Liver (tissue), 9 donors: ENCODE results near the gene FITM1. TPM values are rescaled to one million over a fixed set of nuclear protein-coding genes. Genes with fewer than 3 reads are reported as not detected.

Experiments used
- DNase-seq: peaks from one replicate; pipeline ENCODE4 v3.0.0-alpha.2; 2017; ENCODE audit warnings: low spot score
- H3K27ac ChIP-seq, 2 donors: one replicate each; pipeline ENCODE4 v1.7.0; 2013; ENCODE audit warnings: inconsistent platforms in 2 of 2, low read length in 2 of 2, control low read depth in 1 of 2, low read depth in 1 of 2, mild to moderate bottlenecking in 1 of 2
- H3K27me3 ChIP-seq, 4 donors: one replicate each; pipeline versions ENCODE4 v1.6.1 to v1.7.0; 2013; ENCODE audit warnings: low read length in 3 of 4, inconsistent platforms in 1 of 4, mild to moderate bottlenecking in 1 of 4, moderate library complexity in 1 of 4; ENCODE audit not compliant: control insufficient read depth in 4 of 4, insufficient read depth in 4 of 4
- H3K36me3 ChIP-seq, 4 donors: one replicate each; pipeline versions ENCODE4 v1.6.1 to v1.7.0; 2013; ENCODE audit warnings: low read length in 3 of 4, mild to moderate bottlenecking in 3 of 4, low read depth in 1 of 4, moderate library complexity in 1 of 4; ENCODE audit not compliant: control insufficient read depth in 4 of 4, insufficient read depth in 3 of 4
- H3K4me1 ChIP-seq, 4 donors: one replicate each; pipeline versions ENCODE4 v1.6.1 to v1.7.0; 2013; ENCODE audit warnings: low read length in 3 of 4, mild to moderate bottlenecking in 3 of 4, moderate library complexity in 1 of 4; ENCODE audit not compliant: control insufficient read depth in 4 of 4, insufficient read depth in 4 of 4
- H3K4me3 ChIP-seq, 3 donors: one replicate each; pipeline versions ENCODE4 v1.6.1 to v1.7.0; 2013; ENCODE audit warnings: low read length in 3 of 3, control low read depth in 1 of 3, low read depth in 1 of 3, mild to moderate bottlenecking in 1 of 3
- H3K9ac ChIP-seq, 2 donors: one replicate each; pipeline ENCODE4 v1.7.0; 2013; ENCODE audit warnings: low read length in 2 of 2, mild to moderate bottlenecking in 2 of 2, moderate library complexity in 2 of 2, control low read depth in 1 of 2, low read depth in 1 of 2
- H3K9me3 ChIP-seq, 4 donors: one replicate each; pipeline versions ENCODE4 v1.6.1 to v1.7.0; 2013; ENCODE audit warnings: low read length in 3 of 4; ENCODE audit not compliant: control insufficient read depth in 4 of 4
- ATF3 ChIP-seq: IDR thresholded peaks from 2 replicates; pipeline ENCODE4 v1.6.1; 2016; ENCODE audit warnings: antibody characterized with exemption
- CTCF ChIP-seq: fragments of 150-350 bp; IDR thresholded peaks from 2 replicates; pipeline ENCODE4 v1.5.1; 2017; ENCODE audit warnings: improper control_type of control experiment, low read depth, low read length; ENCODE audit not compliant: missing input control
- EGR1 ChIP-seq, 2 donors: IDR thresholded peaks; 2 replicates each; pipeline ENCODE4 v1.6.1; 2016 to 2018; ENCODE audit warnings: antibody characterized with exemption in 2 of 2, low read depth in 2 of 2
- FOXA1 ChIP-seq: IDR thresholded peaks from 2 replicates; pipeline ENCODE4 v1.6.1; 2016; ENCODE audit warnings: antibody characterized with exemption
- FOXA2 ChIP-seq: IDR thresholded peaks from 2 replicates; pipeline ENCODE4 v1.6.1; 2016; ENCODE audit warnings: antibody characterized with exemption
- GABPA ChIP-seq, 2 donors: IDR thresholded peaks in 1 of 2; conservative IDR thresholded peaks in 1 of 2; 2 replicates each; pipeline ENCODE4 v1.6.1; 2016; ENCODE audit warnings: antibody characterized with exemption in 2 of 2, mild to moderate bottlenecking in 1 of 2, moderate library complexity in 1 of 2
- HNF4G ChIP-seq: IDR thresholded peaks from 2 replicates; pipeline ENCODE4 v1.6.1; 2016; ENCODE audit warnings: antibody characterized with exemption
- JUND ChIP-seq, 2 donors: IDR thresholded peaks; 2 replicates each; pipeline ENCODE4 v1.6.1; 2016; ENCODE audit warnings: antibody characterized with exemption in 2 of 2
- NR2F2 ChIP-seq: IDR thresholded peaks from 2 replicates; pipeline ENCODE4 v1.6.1; 2016; ENCODE audit warnings: antibody characterized with exemption
- RAD21 ChIP-seq, 2 donors: IDR thresholded peaks; 2 replicates each; pipeline ENCODE4 v1.6.1; 2016; ENCODE audit warnings: antibody characterized with exemption in 2 of 2, mild to moderate bottlenecking in 2 of 2
- REST ChIP-seq: IDR thresholded peaks from 2 replicates; pipeline ENCODE4 v1.6.1; 2016; ENCODE audit warnings: antibody characterized with exemption, mild to moderate bottlenecking
- RXRA ChIP-seq, 2 donors: IDR thresholded peaks; 2 replicates each; pipeline ENCODE4 v1.6.1; 2017 to 2018; ENCODE audit warnings: antibody characterized with exemption in 2 of 2, mild to moderate bottlenecking in 1 of 2
- SP1 ChIP-seq: IDR thresholded peaks from 2 replicates; pipeline ENCODE4 v1.6.1; 2018; ENCODE audit warnings: antibody characterized with exemption, mild to moderate bottlenecking
- TAF1 ChIP-seq: conservative IDR thresholded peaks from 2 replicates; pipeline ENCODE4 v1.6.1; 2016; ENCODE audit warnings: antibody characterized with exemption, mild to moderate bottlenecking
- YY1 ChIP-seq: IDR thresholded peaks from 2 replicates; pipeline ENCODE4 v1.6.1; 2016; ENCODE audit warnings: antibody characterized with exemption, mild to moderate bottlenecking
- ZBTB33 ChIP-seq: IDR thresholded peaks from 2 replicates; pipeline ENCODE4 v1.6.1; 2016; ENCODE audit warnings: antibody characterized with exemption
- WGBS: extraction: QIAGEN DNeasy Blood & Tissue Kit; methylation state at CpG from one replicate; pipeline ENCODE4 v1.1.7; 2013; 5-methylcytosine and 5-hydroxymethylcytosine counted together
- polyA plus RNA-seq, 2 donors: library from polyadenylated mRNA; stranded (reverse) in 1 of 2; unstranded in 1 of 2; fragments of 200-250 nt in 1 of 2; fragments of >200 nt in 1 of 2; fragmentation: Nextera tagmentation in 1 of 2; extraction: Ambion mirVana in 1 of 2; gene quantifications; one replicate each; pipeline versions ENCODE4 v1.2.1 to v1.2.3, GENCODE V29; 2013 to 2015
- total RNA-seq, 2 donors: library from RNA; depleted of rRNA; stranded (reverse); fragments of >200 nt; gene quantifications; one replicate each; pipeline ENCODE4 v1.2.3, GENCODE V29; 2014
- donor health status: healthy.
- donor health status: healthy.
- donor health status: healthy.
- donor health status: healthy.
- donor health status: healthy.

FITM1 gene
- total and polyA plus RNA-seq, 4 donors: 1.7 to 16.1 (median 9.1) TPM

- H3K4me1 ChIP-seq: peaks cover 4 to 49% (median 36%) of the 10 kb centered on the region in 4 donors
- WGBS: 91% methylated on average over 9 of the region's 9 CpGs
- H3K27ac ChIP-seq: no peak overlapping the region
- H3K36me3 ChIP-seq: peaks cover 6 to 24% (median 18%) of the 10 kb centered on the region in 4 donors
- no peak for TF ChIP-seq CTCF
- no peak for TF ChIP-seq ATF3
- TF ChIP-seq HNF4G: no peak
- no peak for TF ChIP-seq SP1
- no peak for TF ChIP-seq RAD21 (IDR thresholded peaks at IDR 0.05)
- no peak for TF ChIP-seq TAF1
- no peak for TF ChIP-seq FOXA2
- no peak for TF ChIP-seq RXRA (IDR thresholded peaks at IDR 0.05)
- TF ChIP-seq YY1: no peak
- no peak for TF ChIP-seq NR2F2
- no peak for TF ChIP-seq ZBTB33
- no peak for DNase-seq
- H3K9me3 ChIP-seq: no peaks in the 10 kb centered on the region
- no peak overlapping the region for H3K9ac ChIP-seq
- H3K27me3 ChIP-seq: no peaks in the 10 kb centered on the region
- H3K4me3 ChIP-seq: no peak overlapping the region
Measured at GRCh38 chr14:24139272-24139934, 8.9 kb downstream of the FITM1 start.

- peaks cover 6 to 24% (median 19%) of the 10 kb centered on the region in 4 donors for H3K36me3 ChIP-seq
- H3K27ac ChIP-seq: peak within 1 kb of the TSS; percentile 84 to 85
- peak within 1 kb of the TSS; percentile 32 to 67 for H3K9ac ChIP-seq
- DNase-seq: peak; percentile 99
- H3K4me3 ChIP-seq: peak within 1 kb of the TSS; percentile 72 to 87 (median 86)
- H3K9me3 ChIP-seq: no peaks in the 10 kb centered on the region
- no peaks in the 10 kb centered on the region for H3K27me3 ChIP-seq
- WGBS: under 1% methylated on average over 65 of the region's 65 CpGs
- peaks cover 4 to 56% (median 38%) of the 10 kb centered on the region in 4 donors for H3K4me1 ChIP-seq
- no peak for TF ChIP-seq ZBTB33
- TF ChIP-seq NR2F2: no peak
- TF ChIP-seq CTCF: peak; percentile 66
- TF ChIP-seq RXRA (IDR thresholded peaks at IDR 0.05): peak in 1 of 2 donors; percentile 30
- peak; percentile 91 for TF ChIP-seq TAF1
- peak; percentile 39 to 55 for TF ChIP-seq RAD21 (IDR thresholded peaks at IDR 0.05)
- peak; percentile 94 to 96 for TF ChIP-seq EGR1 (IDR thresholded peaks at IDR 0.05; ENCODE audit: low read depth in 2 of 2)
- no peak for TF ChIP-seq HNF4G
- TF ChIP-seq YY1: peak; percentile 90
- no peak for TF ChIP-seq ATF3
- TF ChIP-seq GABPA (IDR thresholded peaks at IDR 0.05 in 1 of 2, conservative IDR thresholded peaks at IDR 0.05 in 1 of 2): peak; percentile 48 to 78
- TF ChIP-seq REST: peak; percentile 83
- no peak for TF ChIP-seq FOXA2
- TF ChIP-seq JUND (IDR thresholded peaks at IDR 0.05): peak in 1 of 2 donors; percentile 35
- TF ChIP-seq SP1: peak; percentile 94
- TF ChIP-seq FOXA1: peak; percentile 33
Measured at GRCh38 chr14:24141097-24141880, 10.8 kb downstream of the FITM1 start, which contains the start of gene EMC9. Gene EMC9, minus strand, starts transcription at chr14:24141591. Its CDS starts 287 bp downstream, at chr14:24141304.
